Spleen (tissue), 11 donors: Measurements from ENCODE around the gene PSMB7. TPM values are rescaled to one million over a fixed set of nuclear protein-coding genes. Genes with fewer than 3 reads are reported as not detected.

Experiments used
- DNase-seq: peaks from one replicate; pipeline ENCODE4 v3.0.0-alpha.2; 2020
- H3K27ac ChIP-seq, 8 donors: fragments of 200-600 bp; sonication (generic) in 7 of 8; 1 replicate in 4 of 8; 2 replicates in 4 of 8; pipeline versions ENCODE4 v1.5.0 to v1.8.0; 2016 to 2021; ENCODE audit warnings: inconsistent platforms in 4 of 8, mild to moderate bottlenecking in 4 of 8, moderate library complexity in 1 of 8
- H3K27me3 ChIP-seq, 7 donors: fragments of 200-600 bp; sonication (generic) in 6 of 7; replicated peaks in 1 of 7; 1 replicate in 4 of 7; 2 replicates in 3 of 7; pipeline versions ENCODE4 v1.5.0 to v1.8.0; 2016 to 2021; ENCODE audit warnings: inconsistent platforms in 3 of 7, mild to moderate bottlenecking in 1 of 7
- H3K36me3 ChIP-seq, 6 donors: fragments of 200-600 bp; sonication (generic) in 5 of 6; 1 replicate in 4 of 6; 2 replicates in 2 of 6; pipeline versions ENCODE4 v1.5.0 to v1.8.0; 2016 to 2021; ENCODE audit warnings: inconsistent platforms in 2 of 6
- H3K4me1 ChIP-seq, 6 donors: fragments of 200-600 bp; sonication (generic) in 5 of 6; 1 replicate in 3 of 6; 2 replicates in 3 of 6; pipeline versions ENCODE4 v1.5.0 to v1.8.0; 2016 to 2021; ENCODE audit warnings: inconsistent platforms in 3 of 6
- H3K4me3 ChIP-seq, 8 donors: fragments of 200-600 bp; sonication (generic) in 7 of 8; 1 replicate in 4 of 8; 2 replicates in 4 of 8; pipeline versions ENCODE4 v1.5.0 to v1.8.0; 2016 to 2021; ENCODE audit warnings: inconsistent platforms in 4 of 8, mild to moderate bottlenecking in 4 of 8, moderate library complexity in 2 of 8
- H3K9me3 ChIP-seq, 8 donors: fragments of 200-600 bp; sonication (generic) in 7 of 8; 1 replicate in 4 of 8; 2 replicates in 4 of 8; pipeline versions ENCODE4 v1.5.0 to v1.8.0; 2016 to 2021; ENCODE audit warnings: inconsistent platforms in 4 of 8
- CTCF ChIP-seq, 11 experiments: fragments of 200-600 bp in 7 of 11; fragments of 450-650 bp in 4 of 11; sonication (generic) in 4 of 11; IDR thresholded peaks in 8 of 11; conservative IDR thresholded peaks in 3 of 11; 1 replicate in 7 of 11; 2 replicates in 4 of 11; pipeline versions ENCODE4 v1.4.0 to v1.8.0; 2016 to 2021; ENCODE audit warnings: antibody characterized with exemption in 11 of 11, inconsistent platforms in 4 of 11, mild to moderate bottlenecking in 1 of 11
- POLR2A ChIP-seq, 3 donors: fragments of 450-650 bp; IDR thresholded peaks; one replicate each; pipeline ENCODE4 v1.5.1; 2017; ENCODE audit warnings: antibody characterized with exemption in 3 of 3, mild to moderate bottlenecking in 1 of 3
- POLR2AphosphoS5 ChIP-seq, 3 donors: sonication (generic); formaldehyde crosslinking; IDR thresholded peaks; one replicate each; pipeline ENCODE4 v1.5.1; 2017; ENCODE audit warnings: antibody characterized with exemption in 3 of 3
- WGBS, 5 donors: extraction: QIAGEN DNeasy Blood & Tissue Kit in 3 of 5; methylation state at CpG; one replicate each; pipeline versions ENCODE4 v1.1.5 to v1.1.7; 2013 to 2018; 5-methylcytosine and 5-hydroxymethylcytosine counted together
- intact Hi-C: fragments of 100-400 bp; cut with DNase I; formaldehyde crosslinking; loops from one replicate; pipeline ENCODE4 v1.15.0; 2023; ENCODE audit warnings: low total_unique reads
- polyA plus RNA-seq, 3 donors: library from polyadenylated mRNA; stranded (reverse); fragments of 200-250 nt; gene quantifications; one replicate each; pipeline ENCODE4 v1.2.1, GENCODE V29; 2013
- total RNA-seq, 7 donors: library from RNA; depleted of rRNA in 3 of 7; stranded (reverse); fragments of >200 nt in 3 of 7; fragmentation: NEBNext Ultra II Directional in 4 of 7; extraction: Animal tissue kit (Norgen Biotek cat#: 25700) in 4 of 7; gene quantifications; one replicate each; pipeline versions ENCODE4 v1.1.0 to v1.2.1, GENCODE V29; 2016 to 2021
- donor health status: healthy with polysubstance abuse.
- donor health status: DM: no; HTN: no; CAD: no; lungs with moderate emphysema.
- donor health status: DM: no; HTN: no; CAD: no.
- donor health status: Bipolar disorder and iron deficiency.
- donor health status: healthy.
- donor health status: DM: no; HTN: no; CAD: no.
- donor health status: DM: yes; HTN: yes; CAD: no.

Gene PSMB7
- total and polyA plus RNA-seq, 10 donors: 71.3 to 143 (median 108) TPM

DNA sequence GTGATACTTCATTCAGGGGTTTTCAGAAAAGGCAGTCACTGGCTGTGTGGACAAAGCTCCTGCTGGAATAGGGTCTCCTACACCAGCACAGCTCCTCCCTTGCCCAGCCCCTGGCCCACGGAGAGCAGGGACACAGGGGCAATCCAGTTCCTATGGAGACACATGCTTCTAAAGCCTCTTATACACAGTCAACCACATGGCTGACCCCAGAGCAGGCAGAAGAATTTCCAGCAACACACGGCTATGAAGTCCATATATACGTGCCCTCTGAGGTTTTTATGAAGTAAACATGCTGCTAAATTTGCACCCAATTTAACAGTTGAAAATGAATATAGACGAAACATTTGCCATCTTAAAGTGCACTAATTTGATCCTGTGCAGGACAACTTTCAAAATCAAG, 19.4 kb downstream of the PSMB7 start:
- WGBS, 5 donors: 85 to 93% (median 88%) methylated on average over 4 of the region's 4 CpGs
- intact Hi-C loops: no loop called here

GRCh38 chr9:124394596-124394995, 20.6 kb downstream of the PSMB7 start:
- Histone ChIP-seq H3K27me3 (no peaks in the 10 kb centered on the region), H3K4me1 (peaks cover 0 to 98% (median 44%) of the 10 kb centered on the region in 6 donors), H3K4me3 (no peak overlapping the region), H3K27ac (peak overlapping the region in 2 of 8 donors; percentile 32), H3K36me3 (peaks cover 0 to 68% (median 11%) of the 10 kb centered on the region in 6 donors), H3K9me3 (no peaks in the 10 kb centered on the region)
- DNase-seq: no peak
- 59 to 79% (median 66%) methylated on average over 3 of the region's 3 CpGs for WGBS, 5 donors
- no peak for TF ChIP-seq POLR2A (IDR thresholded peaks at IDR 0.05)
- TF ChIP-seq CTCF (IDR thresholded peaks at IDR 0.05 in 8 of 11, conservative IDR thresholded peaks at IDR 0.05 in 3 of 11): no peak
- TF ChIP-seq POLR2AphosphoS5 (IDR thresholded peaks at IDR 0.05): no peak
- intact Hi-C loops: loop anchor here (5.0 kb wide), 1 partner anchor 267 kb away; no protein-coding TSS in a partner anchor

More for the DNA sequence above, 19.4 kb downstream of the PSMB7 start:
- Histone ChIP-seq H3K4me3 (no peak overlapping the region), H3K36me3 (peaks cover 0 to 81% (median 21%) of the 10 kb centered on the region in 6 donors), H3K27me3 (no peaks in the 10 kb centered on the region), H3K27ac (no peak overlapping the region), H3K4me1 (peaks cover 0 to 98% (median 41%) of the 10 kb centered on the region in 6 donors), H3K9me3 (no peaks in the 10 kb centered on the region)
- TF ChIP-seq CTCF (IDR thresholded peaks at IDR 0.05 in 8 of 11, conservative IDR thresholded peaks at IDR 0.05 in 3 of 11): no peak
- no peak for TF ChIP-seq POLR2AphosphoS5 (IDR thresholded peaks at IDR 0.05)
- no peak for TF ChIP-seq POLR2A (IDR thresholded peaks at IDR 0.05)
- no peak for DNase-seq

DNA sequence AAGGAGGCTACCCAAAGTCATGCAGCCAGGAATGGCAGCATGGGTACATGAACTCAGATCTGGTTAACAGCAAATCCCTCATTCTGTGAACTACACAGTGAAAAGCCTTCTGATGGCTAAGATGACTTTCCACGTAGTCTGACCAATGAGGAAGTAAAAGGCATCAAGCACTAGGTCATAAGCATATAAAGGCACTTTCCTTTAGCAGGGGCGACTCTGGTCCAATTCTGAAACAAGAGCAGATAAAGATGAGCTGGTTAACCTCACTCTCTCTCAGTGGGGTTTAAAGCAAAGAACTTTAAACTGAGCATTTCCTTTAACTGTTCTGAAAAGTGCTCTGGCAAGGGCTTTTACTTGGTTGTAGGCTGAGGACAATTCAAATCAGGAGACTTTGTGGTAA, 21.1 kb downstream of the PSMB7 start:
- WGBS, 5 donors: 38 to 73% (median 42%) methylated on average over 2 of the region's 2 CpGs
- Histone ChIP-seq H3K4me1 (peaks cover 0 to 98% (median 45%) of the 10 kb centered on the region in 6 donors), H3K4me3 (no peak overlapping the region), H3K27me3 (no peaks in the 10 kb centered on the region), H3K36me3 (peaks cover 0 to 64% (median 9%) of the 10 kb centered on the region in 6 donors), H3K27ac (peak overlapping the region in 3 of 8 donors; percentile 13 to 32 (median 32)), H3K9me3 (no peaks in the 10 kb centered on the region)
- DNase-seq: no peak
- intact Hi-C loops: loop anchor here (5.0 kb wide), 1 partner anchor 267 kb away; no protein-coding TSS in a partner anchor
- no peak for TF ChIP-seq POLR2A (IDR thresholded peaks at IDR 0.05)
- TF ChIP-seq CTCF (IDR thresholded peaks at IDR 0.05 in 8 of 11, conservative IDR thresholded peaks at IDR 0.05 in 3 of 11): no peak
- no peak for TF ChIP-seq POLR2AphosphoS5 (IDR thresholded peaks at IDR 0.05)

DNA sequence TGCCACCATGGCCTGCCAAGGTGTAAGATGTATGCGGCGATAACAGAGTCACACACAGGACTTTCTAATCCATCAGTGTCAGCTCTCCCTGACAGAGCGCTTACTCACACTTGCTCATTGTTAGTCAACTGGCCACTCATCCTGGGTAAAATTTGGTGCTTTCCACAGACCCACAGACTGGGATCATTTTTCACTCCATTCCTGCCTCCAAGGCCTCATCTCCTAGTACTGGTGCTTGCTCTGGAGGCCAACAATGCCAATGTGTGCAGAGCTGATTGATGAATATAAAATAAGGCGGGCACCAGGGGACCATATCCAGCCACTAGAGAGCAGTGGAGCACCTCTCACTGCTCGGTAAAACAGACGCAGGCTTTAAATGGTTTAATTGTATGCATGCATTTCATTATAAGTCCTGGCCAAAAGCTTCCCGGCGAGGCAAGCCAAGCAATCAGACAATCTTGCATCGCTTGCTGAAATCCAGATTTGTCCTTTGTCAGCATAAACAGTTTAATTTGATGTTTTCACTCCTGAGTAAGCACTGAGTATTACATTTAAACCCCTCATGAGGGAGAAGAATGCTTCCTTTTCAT, 22.3 kb downstream of the PSMB7 start:
- no peak for DNase-seq
- Histone ChIP-seq H3K4me1 (peaks cover 0 to 99% (median 53%) of the 10 kb centered on the region in 6 donors), H3K27ac (peak overlapping the region in 6 of 8 donors; percentile 20 to 71 (median 54))

More for the DNA sequence above, 22.3 kb downstream of the PSMB7 start:
- WGBS, 5 donors: 56 to 74% (median 59%) methylated on average over 9 of the region's 9 CpGs
- Histone ChIP-seq H3K36me3 (peaks cover 0 to 55% (median 9%) of the 10 kb centered on the region in 6 donors), H3K4me3 (no peak overlapping the region), H3K27me3 (no peaks in the 10 kb centered on the region), H3K9me3 (no peaks in the 10 kb centered on the region)
- TF ChIP-seq CTCF (IDR thresholded peaks at IDR 0.05 in 8 of 11, conservative IDR thresholded peaks at IDR 0.05 in 3 of 11) (no peak), POLR2AphosphoS5 (IDR thresholded peaks at IDR 0.05) (no peak), POLR2A (IDR thresholded peaks at IDR 0.05) (no peak)
- intact Hi-C loops: loop anchor here (5.0 kb wide), 1 partner anchor 266 kb away; no protein-coding TSS in a partner anchor
